ENCODE results near the gene GUCY2D.
A peak's percentile ranks its signal among the peaks of the same experiment; 100 is the strongest.

GUCY2D gene

DNA sequence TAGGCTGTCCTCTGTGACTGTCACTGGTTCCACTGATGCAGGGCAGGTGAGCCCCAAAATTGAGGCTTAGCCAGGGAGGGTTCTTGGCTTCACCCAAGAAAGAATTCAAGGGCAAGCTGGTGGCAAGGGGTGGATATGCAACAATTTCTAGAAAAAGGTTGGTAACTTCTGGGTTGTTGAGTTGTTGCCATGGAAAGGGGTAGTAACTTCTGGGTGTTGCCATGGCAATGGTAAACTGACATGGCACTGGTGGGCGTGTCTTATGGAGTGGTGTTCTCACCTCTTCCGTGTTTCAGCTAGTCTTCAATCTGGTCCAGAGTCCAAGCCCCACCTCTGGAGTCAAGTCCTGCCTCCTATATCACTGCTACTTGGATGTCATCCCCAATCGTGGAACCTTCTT is 9.5 kb upstream of the GUCY2D start:
- no peak for DNase-seq

DNA sequence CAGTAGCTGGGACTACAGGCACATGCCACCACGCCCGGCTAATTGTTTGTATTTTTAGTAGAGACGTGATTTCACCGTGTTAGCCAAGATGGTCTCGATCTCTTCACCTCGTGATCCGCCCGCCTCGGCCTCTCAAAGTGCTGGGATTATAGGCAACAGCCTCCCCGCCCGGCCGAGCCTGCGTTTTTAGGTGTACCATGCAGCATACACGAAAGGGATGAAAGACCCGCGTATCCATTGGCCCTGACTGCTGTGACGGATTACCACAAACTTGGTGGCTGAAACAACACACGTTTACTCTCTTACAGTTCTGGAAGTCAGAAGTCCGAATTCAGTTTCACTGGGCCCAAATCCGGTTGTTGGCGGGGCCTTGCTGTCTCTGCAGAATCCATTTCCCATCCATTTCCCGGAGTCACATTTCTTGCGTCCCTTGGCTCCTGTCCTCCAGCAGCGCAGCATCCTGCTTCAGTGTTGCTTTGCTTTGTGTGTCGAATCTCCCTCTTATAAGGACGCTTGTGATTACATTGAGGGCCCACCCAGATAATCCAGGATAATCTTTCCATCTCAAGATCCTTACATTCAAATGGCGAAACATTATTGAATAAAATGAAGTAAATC is 8.3 kb upstream of the GUCY2D start:
- DNase-seq = no peak

- no peak for DNase-seq
Observed at GRCh38 chr17:7995724-7996123, 6.7 kb upstream of the GUCY2D start.

GRCh38 chr17:7997186-7997585 is 5.2 kb upstream of the GUCY2D start:
- peak; percentile 27 for DNase-seq

GRCh38 chr17:8002721-8003593 is 542 bp downstream of the GUCY2D start:
- DNase-seq = no peak

GRCh38 chr17:8003594-8004181 is 1.3 kb downstream of the GUCY2D start:
- DNase-seq = no peak

DNA sequence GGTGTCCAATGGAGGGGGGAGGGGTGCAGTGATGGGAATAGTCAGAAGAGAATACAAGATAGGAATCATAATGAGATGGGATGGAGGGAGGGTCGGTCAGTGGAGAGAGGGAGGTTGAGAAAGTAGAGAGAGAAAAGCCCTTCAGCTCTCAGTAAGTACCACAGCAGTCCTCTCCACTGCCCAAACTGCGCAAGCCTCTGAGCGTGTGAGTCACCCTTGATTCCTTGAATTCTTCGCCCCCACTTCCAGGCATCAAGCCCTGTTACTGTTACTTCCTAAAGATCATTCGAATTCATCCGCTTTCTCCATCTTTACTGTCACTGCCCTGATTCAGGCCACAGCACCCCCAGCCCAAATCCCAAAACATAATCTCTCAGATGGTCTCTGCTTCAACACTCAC is 2.5 kb downstream of the GUCY2D start:
- DNase-seq = no peak

DNA sequence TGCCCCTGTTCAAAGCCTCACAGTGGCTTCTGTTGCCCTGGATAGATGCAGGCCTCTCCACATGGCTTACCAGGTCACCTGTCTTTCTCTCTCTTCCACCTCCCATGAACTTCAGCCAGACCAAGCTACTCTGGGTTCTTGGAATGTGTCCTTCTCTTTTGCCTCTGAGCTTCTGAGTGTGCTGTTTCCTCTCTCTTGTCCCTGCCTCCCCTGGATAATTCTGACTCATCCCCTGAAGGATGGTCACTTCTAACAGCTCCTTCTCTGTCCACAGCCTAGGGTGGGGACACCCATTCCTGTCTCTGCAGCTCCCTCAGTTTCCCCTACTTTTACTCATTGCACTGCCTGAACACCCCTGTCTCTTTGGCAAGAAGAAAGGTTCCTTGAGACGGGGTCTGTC is 2.9 kb downstream of the GUCY2D start:
- DNase-seq = no peak

GRCh38 chr17:8005967-8006730 is 3.7 kb downstream of the GUCY2D start:
- DNase-seq = peak; percentile 21

DNA sequence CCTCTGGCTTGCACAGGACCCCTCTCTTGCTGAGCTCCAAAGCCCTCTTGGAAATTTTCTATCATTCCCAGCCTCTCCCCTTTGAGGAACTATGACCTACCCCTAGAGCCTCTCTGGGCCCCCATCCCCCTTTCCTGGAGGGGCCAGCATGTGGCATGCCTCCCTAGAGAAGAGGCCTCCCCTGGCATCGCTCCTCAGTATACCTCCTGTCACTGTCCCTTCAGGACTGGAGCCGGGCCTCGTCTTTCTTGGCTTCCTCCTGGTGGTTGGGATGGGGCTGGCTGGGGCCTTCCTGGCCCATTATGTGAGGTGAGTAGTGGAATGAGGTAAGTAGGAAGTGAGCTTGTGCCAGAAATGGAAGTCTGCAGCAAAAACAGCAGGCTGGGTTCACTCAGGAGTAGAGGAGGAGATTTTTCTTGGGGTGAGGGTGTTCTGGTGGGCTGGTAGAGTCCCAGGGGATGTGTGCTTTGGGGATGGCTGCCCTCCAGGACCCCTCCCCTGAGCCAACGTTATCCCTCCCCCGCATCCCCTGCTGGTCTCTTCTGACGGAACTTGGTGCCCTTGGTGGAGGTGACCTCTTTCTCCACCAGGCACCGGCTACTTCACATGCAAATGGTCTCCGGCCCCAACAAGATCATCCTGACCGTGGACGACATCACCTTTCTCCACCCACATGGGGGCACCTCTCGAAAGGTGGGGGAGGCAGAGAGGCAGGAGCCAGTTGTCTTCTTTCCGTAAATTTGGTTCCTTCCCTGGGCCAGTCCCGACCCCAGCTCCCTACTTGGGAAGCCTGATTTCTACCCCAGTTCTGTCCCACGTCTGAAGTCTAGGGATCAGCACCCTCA is 4.6 kb downstream of the GUCY2D start:
- no peak for DNase-seq

- DNase-seq = no peak
Observed at GRCh38 chr17:8007836-8008235, 5.4 kb downstream of the GUCY2D start.

DNA sequence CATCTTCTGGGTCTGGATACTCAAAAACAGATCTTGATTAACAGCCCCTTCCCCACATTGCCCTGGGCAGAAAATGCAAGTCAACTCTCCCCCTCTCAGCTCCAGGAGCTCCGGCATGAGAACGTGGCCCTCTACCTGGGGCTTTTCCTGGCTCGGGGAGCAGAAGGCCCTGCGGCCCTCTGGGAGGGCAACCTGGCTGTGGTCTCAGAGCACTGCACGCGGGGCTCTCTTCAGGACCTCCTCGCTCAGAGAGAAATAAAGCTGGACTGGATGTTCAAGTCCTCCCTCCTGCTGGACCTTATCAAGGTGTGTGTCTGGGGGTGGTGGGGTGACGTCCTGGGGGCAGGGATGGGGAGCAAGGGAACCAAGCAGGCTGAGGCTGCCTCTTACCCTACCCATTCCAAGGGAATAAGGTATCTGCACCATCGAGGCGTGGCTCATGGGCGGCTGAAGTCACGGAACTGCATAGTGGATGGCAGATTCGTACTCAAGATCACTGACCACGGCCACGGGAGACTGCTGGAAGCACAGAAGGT is 9.7 kb downstream of the GUCY2D start:
- DNase-seq = no peak

GRCh38 chr17:8012996-8013640 is 10.7 kb downstream of the GUCY2D start:
- DNase-seq = no peak

GRCh38 chr17:8013731-8014557 is 11.5 kb downstream of the GUCY2D start:
- no peak for DNase-seq

DNA sequence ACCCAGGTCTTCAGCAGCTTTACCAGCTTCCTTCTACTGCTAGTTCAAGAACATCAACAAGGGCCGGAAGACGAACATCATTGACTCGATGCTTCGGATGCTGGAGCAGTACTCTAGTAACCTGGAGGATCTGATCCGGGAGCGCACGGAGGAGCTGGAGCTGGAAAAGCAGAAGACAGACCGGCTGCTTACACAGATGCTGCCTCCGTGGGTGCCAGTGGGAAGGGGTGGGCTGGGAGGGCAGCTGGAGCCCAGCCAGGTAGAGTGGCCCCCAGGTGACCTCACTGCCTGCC is 12.1 kb downstream of the GUCY2D start:
- no peak for DNase-seq

DNA sequence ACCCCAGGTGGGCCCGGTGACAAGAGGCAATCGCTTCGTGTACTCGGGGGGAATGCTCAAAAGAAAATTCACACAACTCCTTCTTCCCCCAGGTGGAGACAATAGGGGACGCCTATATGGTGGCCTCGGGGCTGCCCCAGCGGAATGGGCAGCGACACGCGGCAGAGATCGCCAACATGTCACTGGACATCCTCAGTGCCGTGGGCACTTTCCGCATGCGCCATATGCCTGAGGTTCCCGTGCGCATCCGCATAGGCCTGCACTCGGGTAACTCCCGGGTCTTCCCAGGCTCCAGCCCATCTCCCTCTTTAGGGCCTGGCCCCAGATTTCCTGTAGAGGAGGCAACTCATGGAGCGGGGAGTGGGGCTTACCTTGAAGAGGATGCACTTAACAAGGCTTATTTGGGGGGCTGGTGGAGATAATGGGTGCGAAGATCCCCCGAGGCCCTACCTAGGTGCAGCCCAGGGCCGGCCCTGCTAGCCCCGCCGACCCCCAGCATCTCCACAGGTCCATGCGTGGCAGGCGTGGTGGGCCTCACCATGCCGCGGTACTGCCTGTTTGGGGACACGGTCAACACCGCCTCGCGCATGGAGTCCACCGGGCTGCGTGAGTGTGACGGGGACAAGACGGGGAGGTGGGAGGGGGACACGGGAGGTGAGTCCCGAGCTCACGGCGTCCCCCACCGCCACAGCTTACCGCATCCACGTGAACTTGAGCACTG is 13.0 kb downstream of the GUCY2D start:
- DNase-seq = no peak

DNA sequence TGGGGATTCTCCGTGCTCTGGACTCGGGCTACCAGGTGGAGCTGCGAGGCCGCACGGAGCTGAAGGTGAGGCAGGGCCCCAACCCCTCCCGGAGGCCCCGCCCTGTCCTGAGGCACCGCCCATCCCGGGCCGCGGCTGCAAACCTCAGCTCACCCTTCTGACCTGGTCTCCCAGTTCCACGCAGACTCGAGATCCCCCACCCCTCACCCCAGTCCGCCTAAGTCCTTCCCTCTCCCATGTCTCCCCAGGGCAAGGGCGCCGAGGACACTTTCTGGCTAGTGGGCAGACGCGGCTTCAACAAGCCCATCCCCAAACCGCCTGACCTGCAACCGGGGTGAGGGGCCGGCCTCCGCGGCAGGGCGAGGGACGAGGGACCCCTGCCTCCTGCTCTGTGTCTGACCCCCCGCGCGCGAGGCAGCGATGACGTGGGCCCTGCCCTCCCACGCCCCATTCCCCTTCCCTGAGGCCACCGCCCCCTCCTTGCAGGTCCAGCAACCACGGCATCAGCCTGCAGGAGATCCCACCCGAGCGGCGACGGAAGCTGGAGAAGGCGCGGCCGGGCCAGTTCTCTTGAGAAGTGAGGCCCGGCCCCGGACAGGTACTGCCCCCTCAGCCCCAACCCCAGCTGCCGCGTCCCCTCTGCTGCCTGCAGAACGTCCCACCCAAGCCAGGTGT is 13.7 kb downstream of the GUCY2D start:
- DNase-seq = no peak

DNA sequence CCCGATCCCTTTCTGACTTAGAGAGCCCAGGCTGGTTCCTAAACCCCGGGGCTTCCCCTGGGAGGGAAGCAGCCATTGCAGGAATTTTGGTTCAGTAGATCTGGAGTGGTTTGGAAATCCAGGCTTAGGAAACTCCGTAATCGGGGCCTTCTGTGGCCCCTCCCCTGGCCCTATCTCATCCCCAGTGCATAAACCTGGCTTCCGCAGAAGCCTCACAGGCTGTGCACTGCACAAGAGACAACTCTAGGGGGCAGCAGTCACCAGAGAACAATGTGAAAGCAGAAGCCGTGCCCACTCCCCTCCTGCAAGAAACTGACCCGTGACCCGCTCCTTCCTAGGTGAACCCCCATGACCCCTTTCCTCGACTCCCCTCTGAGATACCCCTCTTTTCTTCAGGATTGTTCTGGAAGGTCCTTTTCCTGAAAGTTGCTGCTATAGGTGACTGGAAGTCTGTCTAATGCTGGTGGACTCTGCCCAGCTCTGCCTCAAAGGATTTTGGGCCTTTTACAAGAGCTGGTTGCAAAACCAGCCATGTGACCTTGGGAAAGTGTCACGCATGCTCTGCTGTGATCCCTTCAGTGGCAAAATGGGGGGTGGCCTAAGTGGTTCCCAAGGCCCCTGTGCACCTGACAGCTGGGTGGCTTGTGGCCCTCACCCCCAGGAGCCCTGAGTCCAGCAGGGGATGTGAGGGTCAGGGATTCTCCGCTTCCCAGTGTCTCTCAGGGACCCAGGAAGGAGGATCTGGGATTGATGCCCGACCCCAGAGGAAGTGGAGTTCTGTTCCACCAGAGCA is 14.4 kb downstream of the GUCY2D start:
- peak; percentile 9 for DNase-seq

GRCh38 chr17:8018436-8018835 is 16.0 kb downstream of the GUCY2D start:
- DNase-seq = no peak
